Measurements from ENCODE around the gene SLC25A18. TPM values are rescaled to one million over a fixed set of nuclear protein-coding genes. Genes with fewer than 3 reads are reported as not detected.

Gene SLC25A18
- total RNA-seq, 3 donors from 2014 or later = 0.31 to 2.0 TPM; not detected in 1

- DNase-seq (no peak), ATAC-seq (no peak)
- H3K4me3 ChIP-seq = no peak overlapping the region
- H3K36me3 ChIP-seq (ENCODE audit: low read depth) = peaks cover 7% of the 10 kb centered on the region
- intact Hi-C loops (cut with DNase I, micrococcal nuclease) = no loop called here
- H3K9me3 ChIP-seq = no peaks in the 10 kb centered on the region
- no peaks in the 10 kb centered on the region for H3K4me1 ChIP-seq (ENCODE audit: low read depth)
- no peak for TF ChIP-seq CTCF (IDR thresholded peaks at IDR 0.05)
Observed at GRCh38 chr22:17612057-17612456, 48.8 kb downstream of the SLC25A18 start.

GRCh38 chr22:17613280-17613679, 50.0 kb downstream of the SLC25A18 start:
- TF ChIP-seq CTCF (IDR thresholded peaks at IDR 0.05) = no peak
- intact Hi-C loops (cut with DNase I, micrococcal nuclease) = no loop called here
- no peak for DNase-seq
- H3K4me1 ChIP-seq (ENCODE audit: low read depth) = no peaks in the 10 kb centered on the region
- ATAC-seq = no peak
- peaks cover 7% of the 10 kb centered on the region for H3K36me3 ChIP-seq (ENCODE audit: low read depth)
- H3K9me3 ChIP-seq = no peaks in the 10 kb centered on the region
- no peak overlapping the region for H3K4me3 ChIP-seq

GRCh38 chr22:17627961-17628405, 64.7 kb downstream of the SLC25A18 start:
- no peaks in the 10 kb centered on the region for H3K36me3 ChIP-seq (ENCODE audit: low read depth)
- H3K4me3 ChIP-seq = peak overlapping the region; percentile 97
- ATAC-seq (no peak), DNase-seq (no peak)
- H3K9me3 ChIP-seq = no peaks in the 10 kb centered on the region
- peaks cover 12% of the 10 kb centered on the region for H3K4me1 ChIP-seq (ENCODE audit: low read depth)
- intact Hi-C loops (cut with DNase I, micrococcal nuclease) = no loop called here
- no peak for TF ChIP-seq CTCF (IDR thresholded peaks at IDR 0.05)

GRCh38 chr22:17628406-17629172, 65.3 kb downstream of the SLC25A18 start, which contains the start of gene ATP6V1E1:
ATP6V1E1 (minus strand) TSS chr22:17628749; CDS start chr22:17628635, 114 bp downstream.
- H3K9me3 ChIP-seq = no peaks in the 10 kb centered on the region
- peaks cover 12% of the 10 kb centered on the region for H3K4me1 ChIP-seq (ENCODE audit: low read depth)
- intact Hi-C loops (cut with DNase I, micrococcal nuclease) = no loop called here
- no peaks in the 10 kb centered on the region for H3K36me3 ChIP-seq (ENCODE audit: low read depth)
- peak; percentile 97 to 99 (median 99) for DNase-seq
- TF ChIP-seq CTCF (IDR thresholded peaks at IDR 0.05) = no peak
- peak within 1 kb of the TSS; percentile 97 for H3K4me3 ChIP-seq
- peak; percentile 99 for ATAC-seq

GRCh38 chr22:17629173-17629489, 65.8 kb downstream of the SLC25A18 start:
- H3K4me1 ChIP-seq (ENCODE audit: low read depth) = peaks cover 12% of the 10 kb centered on the region
- DNase-seq = no peak
- intact Hi-C loops (cut with DNase I, micrococcal nuclease) = no loop called here
- no peaks in the 10 kb centered on the region for H3K9me3 ChIP-seq
- peak overlapping the region; percentile 97 for H3K4me3 ChIP-seq
- TF ChIP-seq CTCF (IDR thresholded peaks at IDR 0.05) = no peak
- ATAC-seq = peak; percentile 20
- no peaks in the 10 kb centered on the region for H3K36me3 ChIP-seq (ENCODE audit: low read depth)
